H9 (cell line): ENCODE measurements around the gene MTURN. TPM values are rescaled to one million over a fixed set of nuclear protein-coding genes. Genes with fewer than 3 reads are reported as not detected.

ENCODE experiments used
- DNase-seq: peaks from one replicate; pipeline ENCODE4 v3.0.0-alpha.2; 2017
- H2AFZ ChIP-seq: one replicate; pipeline ENCODE4 v1.6.1; 2013; ENCODE audit warnings: mild to moderate bottlenecking, low read length, control low read depth, moderate library complexity
- H2AK5ac ChIP-seq: 2 replicates; pipeline ENCODE4 v1.6.1; 2013; ENCODE audit warnings: low read length, control low read depth, mixed read lengths; ENCODE audit not compliant: insufficient read length
- H2BK120ac ChIP-seq: one replicate; pipeline ENCODE4 v1.6.1; 2013; ENCODE audit warnings: low read depth, mild to moderate bottlenecking, low read length, control low read depth, inconsistent platforms; ENCODE audit not compliant: poor library complexity, severe bottlenecking
- H2BK12ac ChIP-seq: 2 replicates; pipeline ENCODE4 v1.6.1; 2013; ENCODE audit warnings: low read length, control low read depth, mixed read lengths, low read depth; ENCODE audit not compliant: insufficient read length
- H2BK15ac ChIP-seq: 2 replicates; pipeline ENCODE4 v1.6.1; 2013; ENCODE audit warnings: low read depth, low read length, control low read depth
- H2BK20ac ChIP-seq: one replicate; pipeline ENCODE4 v1.6.1; 2013; ENCODE audit warnings: low read depth, mild to moderate bottlenecking, low read length, control low read depth, inconsistent platforms; ENCODE audit not compliant: poor library complexity, severe bottlenecking
- H2BK5ac ChIP-seq: 2 replicates; pipeline ENCODE4 v1.6.1; 2013; ENCODE audit warnings: low read length, control low read depth, mixed read lengths; ENCODE audit not compliant: insufficient read length
- H3K14ac ChIP-seq: 2 replicates; pipeline ENCODE4 v1.6.1; 2013; ENCODE audit warnings: low read length, control low read depth; ENCODE audit not compliant: insufficient read depth
- H3K18ac ChIP-seq: 2 replicates; pipeline ENCODE4 v1.6.1; 2013; ENCODE audit warnings: low read depth, mild to moderate bottlenecking, mixed read lengths, low read length, control low read depth; ENCODE audit not compliant: insufficient read length
- H3K23ac ChIP-seq: 2 replicates; pipeline ENCODE4 v1.6.1; 2013; ENCODE audit warnings: low read length, control low read depth, mixed read lengths, low read depth; ENCODE audit not compliant: insufficient read length
- H3K23me2 ChIP-seq: 2 replicates; pipeline ENCODE4 v1.6.1; 2013; ENCODE audit warnings: low read depth, mild to moderate bottlenecking, mixed read lengths, low read length, control low read depth; ENCODE audit not compliant: insufficient read length, poor library complexity, severe bottlenecking
- H3K27ac ChIP-seq: 2 replicates; pipeline ENCODE4 v1.5.1; 2013; ENCODE audit warnings: low read length, control low read depth, mixed read lengths, low read depth; ENCODE audit not compliant: insufficient read length
- H3K27me3 ChIP-seq: 2 replicates; pipeline ENCODE4 v1.6.1; 2013; ENCODE audit warnings: low read length, control low read depth, inconsistent platforms; ENCODE audit not compliant: insufficient read depth
- H3K4ac ChIP-seq: 2 replicates; pipeline ENCODE4 v1.6.1; 2013; ENCODE audit warnings: low read depth, mild to moderate bottlenecking, control low read depth, inconsistent platforms, low read length, moderate library complexity
- H3K4me1 ChIP-seq: 2 replicates; pipeline ENCODE4 v1.6.1; 2013; ENCODE audit warnings: low read length, control low read depth, inconsistent platforms; ENCODE audit not compliant: insufficient read depth
- H3K4me2 ChIP-seq: 2 replicates; pipeline ENCODE4 v1.6.1; 2013; ENCODE audit warnings: low read length, control low read depth, mixed read lengths; ENCODE audit not compliant: insufficient read length, insufficient read depth
- H3K56ac ChIP-seq: 2 replicates; pipeline ENCODE4 v1.6.1; 2013; ENCODE audit warnings: low read depth, mild to moderate bottlenecking, mixed read lengths, low read length, control low read depth; ENCODE audit not compliant: insufficient read length
- H3K79me1 ChIP-seq: 2 replicates; pipeline ENCODE4 v1.6.1; 2013; ENCODE audit warnings: low read depth, mild to moderate bottlenecking, moderate library complexity, low read length, control low read depth, inconsistent platforms; ENCODE audit not compliant: insufficient read depth, poor library complexity, severe bottlenecking
- H3K79me2 ChIP-seq: 2 replicates; pipeline ENCODE4 v1.6.1; 2013; ENCODE audit warnings: low read length, control low read depth, inconsistent platforms; ENCODE audit not compliant: insufficient read depth
- H3K9ac ChIP-seq: 2 replicates; pipeline ENCODE4 v1.6.1; 2013; ENCODE audit warnings: low read length, control low read depth, mixed read lengths; ENCODE audit not compliant: insufficient read length; ENCODE audit errors: extremely low read depth
- H3K9me3 ChIP-seq: one replicate; pipeline ENCODE4 v1.6.1; 2013; ENCODE audit warnings: low read depth, low read length, inconsistent platforms; ENCODE audit not compliant: control insufficient read depth
- H3T11ph ChIP-seq: one replicate; pipeline ENCODE4 v1.6.1; 2013; ENCODE audit warnings: mild to moderate bottlenecking, low read length, control low read depth, inconsistent platforms
- H4K20me1 ChIP-seq: one replicate; pipeline ENCODE4 v1.6.1; 2013; ENCODE audit not compliant: control insufficient read depth, insufficient read length, insufficient read depth
- H4K5ac ChIP-seq: 2 replicates; pipeline ENCODE4 v1.6.1; 2013; ENCODE audit warnings: low read depth, mild to moderate bottlenecking, mixed read lengths, low read length, control low read depth; ENCODE audit not compliant: insufficient read length
- H4K8ac ChIP-seq: replicated peaks from 2 replicates; pipeline ENCODE4 v1.6.1; 2013; ENCODE audit warnings: low read length, control low read depth, mixed read lengths, low read depth; ENCODE audit not compliant: insufficient read length
- H4K91ac ChIP-seq: 2 replicates; pipeline ENCODE4 v1.6.1; 2013; ENCODE audit warnings: low read depth, mild to moderate bottlenecking, moderate library complexity, mixed read lengths, low read length, control low read depth; ENCODE audit not compliant: insufficient read length
- H3K27ac Mint-ChIP-seq, 3 experiments: 2 replicates in 2 of 3; 3 replicates in 1 of 3; pipeline ENCODE4 v1.8.0; 2020 to 2021; ENCODE audit warnings: mixed read lengths in 3 of 3, mild to moderate bottlenecking in 1 of 3, moderate library complexity in 1 of 3
- H3K27me3 Mint-ChIP-seq: 2 replicates; pipeline ENCODE4 v1.8.0; 2021; ENCODE audit warnings: low read depth, mild to moderate bottlenecking, moderate library complexity, mixed read lengths
- H3K36me3 Mint-ChIP-seq, 3 experiments: 2 replicates in 2 of 3; 3 replicates in 1 of 3; pipeline ENCODE4 v1.8.0; 2020 to 2021; ENCODE audit warnings: low read depth in 3 of 3, mixed read lengths in 3 of 3; ENCODE audit not compliant: insufficient read depth in 1 of 3
- H3K4me1 Mint-ChIP-seq, 2 experiments: 2 replicates each; pipeline ENCODE4 v1.8.0; 2020; ENCODE audit warnings: mixed read lengths in 2 of 2
- H3K4me3 Mint-ChIP-seq, 2 experiments: 2 replicates in 1 of 2; 3 replicates in 1 of 2; pipeline ENCODE4 v1.8.0; 2020 to 2021; ENCODE audit warnings: mild to moderate bottlenecking in 2 of 2, mixed read lengths in 2 of 2, moderate library complexity in 1 of 2
- H3K9me3 Mint-ChIP-seq, 2 experiments: 2 replicates in 1 of 2; 3 replicates in 1 of 2; pipeline ENCODE4 v1.8.0; 2020; ENCODE audit warnings: mild to moderate bottlenecking in 2 of 2, mixed read lengths in 2 of 2, moderate library complexity in 1 of 2
- CTCF ChIP-seq: fragments of 200-600 bp; sonication (generic); conservative IDR thresholded peaks from 3 replicates; pipeline ENCODE4 v1.8.0; 2021; ENCODE audit warnings: antibody characterized with exemption, mild to moderate bottlenecking
- WGBS: extraction: QIAGEN DNeasy Blood & Tissue Kit; methylation state at CpG from one replicate; pipeline ENCODE4 v1.1.7; 2013; ENCODE audit warnings: missing lambda C conversion rate, low lambda C conversion rate, mixed read lengths; ENCODE audit not compliant: insufficient read length; ENCODE audit errors: extremely low coverage; 5-methylcytosine and 5-hydroxymethylcytosine counted together
- total RNA-seq: library from RNA; stranded (reverse); gene quantifications from 2 replicates; pipeline ENCODE4 v1.2.1, GENCODE V29; 2021

MTURN gene
- total RNA-seq, 1 experiment from 2014 or later, result 3.4 TPM

DNA sequence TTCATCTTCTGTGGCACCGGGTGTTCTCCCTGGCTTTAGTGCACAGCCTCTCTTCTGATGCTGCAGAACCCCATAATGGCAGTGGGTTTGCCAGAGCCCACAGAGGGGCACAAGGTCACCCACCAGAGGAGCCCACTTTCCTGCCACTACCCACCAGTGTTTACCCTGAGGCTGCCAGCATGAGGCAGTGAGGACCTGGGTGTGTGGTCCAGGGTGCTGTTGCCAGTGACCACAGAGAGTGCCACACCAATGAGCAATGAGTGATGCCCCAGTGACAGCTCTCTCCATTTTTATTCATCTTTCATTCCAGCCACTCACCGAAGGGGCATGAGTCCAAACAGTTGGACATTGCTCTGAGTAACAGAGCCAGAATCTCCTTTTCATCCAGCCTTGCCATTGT lies 34.8 kb downstream of the MTURN start:
- Histone ChIP-seq H2BK15ac (no peak overlapping the region), H3T11ph (no peak overlapping the region), H3K23ac (no peak overlapping the region), H4K20me1 (no peaks in the 10 kb centered on the region), H3K79me2 (no peaks in the 10 kb centered on the region), H3K56ac (no peak overlapping the region), H3K27me3 (no peaks in the 10 kb centered on the region; the same call in 1 of the 2 replicates), H2AFZ (no peak overlapping the region), H3K4ac (no peak overlapping the region), H3K4me2 (no peak overlapping the region), H3K9me3 (no peaks in the 10 kb centered on the region), H3K18ac (no peak overlapping the region), H2BK120ac (no peak overlapping the region), H3K27ac (no peak overlapping the region), H2AK5ac (no peak overlapping the region), H2BK12ac (no peak overlapping the region), H3K79me1 (no peaks in the 10 kb centered on the region), H3K23me2 (no peaks in the 10 kb centered on the region), H2BK20ac (no peak overlapping the region), H3K9ac (no peak overlapping the region), H3K4me1 (peaks cover 2% of the 10 kb centered on the region; the same call in 1 of the 2 replicates), H4K91ac (no peak overlapping the region), H2BK5ac (no peak overlapping the region), H4K5ac (no peak overlapping the region), H3K14ac (no peak overlapping the region), H4K8ac (no peak overlapping the region)
- Mint-ChIP-seq H3K9me3 (no peaks in the 10 kb centered on the region), H3K27ac (no peak overlapping the region), H3K27me3 (peaks cover 42% of the 10 kb centered on the region), H3K36me3 (no peaks in the 10 kb centered on the region; a peak in 1 of 7 replicates), H3K4me1 (peaks cover 51 to 52% of the 10 kb centered on the region in 2 experiments), H3K4me3 (no peak overlapping the region)
- DNase-seq, result no peak
- no CpG with 5 or more reads among the region's 2 CpGs for WGBS
- no peak for TF ChIP-seq CTCF
